MCF 10A (cell line): ENCODE data around the gene CWC15. TPM values are rescaled to one million over a fixed set of nuclear protein-coding genes. Genes with fewer than 3 reads are reported as not detected.
A peak's percentile ranks its signal among the peaks of the same experiment; 100 is the strongest.
"Not testable (repeated sequence)": the region's sequence is repeated elsewhere in the genome, so short reads cannot be mapped to it uniquely, and the experiment has no call there.

Experiments used
- Bru-seq: library from RNA; stranded (reverse); fragments of 400-500 nt; gene quantifications from one replicate; lab custom pipeline; 2021; lab: Mats Ljungman, UMichigan
- BruChase-seq, 2 experiments: library from RNA; stranded (reverse); fragments of 400-500 nt; gene quantifications; one replicate each; lab custom pipeline; 2021; lab: Mats Ljungman, UMichigan
- BruUV-seq: library from RNA; stranded (reverse); fragments of 400-500 nt; replicated peaks from 2 replicates; lab custom pipeline; 2021; lab: Mats Ljungman, UMichigan
- CTCF ChIA-PET: fragments of 300-600 bp; sonication (Branson Sonifier 250); formaldehyde crosslinking; extraction: SDS; loops from one replicate; lab custom pipeline; 2021; ENCODE audit warnings: antibody characterized with exemption, inconsistent platforms; lab: Yijun Ruan, JAX
- POLR2A ChIA-PET: fragments of 300-600, 350-650 bp; sonication (Branson Sonifier 250); formaldehyde crosslinking; extraction: SDS; loops from one replicate; lab custom pipeline; 2020; ENCODE audit warnings: antibody characterized with exemption, inconsistent platforms; lab: Yijun Ruan, JAX
- DNase-seq: peaks from one replicate; pipeline ENCODE4 v3.0.0-alpha.2; 2018; ENCODE audit not compliant: unreplicated experiment
- H3K27ac Mint-ChIP-seq: one replicate; pipeline ENCODE4 v1.8.0; 2022; ENCODE audit warnings: mild to moderate bottlenecking, low read depth, mixed read lengths; ENCODE audit not compliant: unreplicated experiment
- H3K27me3 Mint-ChIP-seq: one replicate; pipeline ENCODE4 v1.8.0; 2022; ENCODE audit warnings: mixed read lengths; ENCODE audit not compliant: insufficient read depth, unreplicated experiment
- H3K36me3 Mint-ChIP-seq: one replicate; pipeline ENCODE4 v1.8.0; 2022; ENCODE audit warnings: mild to moderate bottlenecking, moderate library complexity, mixed read lengths; ENCODE audit not compliant: insufficient read depth, unreplicated experiment
- H3K4me1 Mint-ChIP-seq: one replicate; pipeline ENCODE4 v1.8.0; 2022; ENCODE audit warnings: mixed read lengths; ENCODE audit not compliant: insufficient read depth, unreplicated experiment
- H3K4me3 Mint-ChIP-seq: one replicate; pipeline ENCODE4 v1.8.0; 2022; ENCODE audit warnings: mild to moderate bottlenecking, moderate library complexity, mixed read lengths; ENCODE audit not compliant: unreplicated experiment
- H3K9me3 Mint-ChIP-seq: one replicate; pipeline ENCODE4 v1.8.0; 2022; ENCODE audit warnings: mixed read lengths; ENCODE audit not compliant: unreplicated experiment
- intact Hi-C: fragments of 100-400 bp; cut with micrococcal nuclease; formaldehyde crosslinking; loops from 2 replicates; pipeline ENCODE4 v1.14.1; 2022
- long read RNA-seq: library from polyadenylated mRNA; stranded (forward); transcript quantifications from one replicate; pipeline ENCODE4 v2.0.0, GENCODE V29; 2022
- total RNA-seq: library from RNA; stranded (reverse); gene quantifications from 2 replicates; pipeline ENCODE4 v1.2.3, GENCODE V29; 2022
- TF ChIP-seq, protein P1 (sequence below): fragments of 200-600 bp; IDR thresholded peaks from one replicate; pipeline ENCODE4 v1.8.0; 2022; ENCODE audit warnings: antibody characterized with exemption, mild to moderate bottlenecking; ENCODE audit not compliant: unreplicated experiment

The CWC15 gene
- total RNA-seq (59.6 and 61.9 TPM in 2 replicates), Bru-seq, nascent RNA (percentile 91 among the genes with signal in this experiment), BruChase-seq, experiment 1, labeled RNA remaining after a 6-hour chase (percentile 80 among the genes with signal in this experiment), BruChase-seq, experiment 2, labeled RNA remaining after a 2-hour chase (percentile 79 among the genes with signal in this experiment)
- long read RNA-seq, transcript CWC15-201 (7 exons, 1,576 nt), result major isoform, 68 of 86 reads
- long read RNA-seq, partial matches to known transcripts, result 0 of 86 reads
- long read RNA-seq, other reads (novel, unspliced or antisense), result 17 of 86 reads

DNA sequence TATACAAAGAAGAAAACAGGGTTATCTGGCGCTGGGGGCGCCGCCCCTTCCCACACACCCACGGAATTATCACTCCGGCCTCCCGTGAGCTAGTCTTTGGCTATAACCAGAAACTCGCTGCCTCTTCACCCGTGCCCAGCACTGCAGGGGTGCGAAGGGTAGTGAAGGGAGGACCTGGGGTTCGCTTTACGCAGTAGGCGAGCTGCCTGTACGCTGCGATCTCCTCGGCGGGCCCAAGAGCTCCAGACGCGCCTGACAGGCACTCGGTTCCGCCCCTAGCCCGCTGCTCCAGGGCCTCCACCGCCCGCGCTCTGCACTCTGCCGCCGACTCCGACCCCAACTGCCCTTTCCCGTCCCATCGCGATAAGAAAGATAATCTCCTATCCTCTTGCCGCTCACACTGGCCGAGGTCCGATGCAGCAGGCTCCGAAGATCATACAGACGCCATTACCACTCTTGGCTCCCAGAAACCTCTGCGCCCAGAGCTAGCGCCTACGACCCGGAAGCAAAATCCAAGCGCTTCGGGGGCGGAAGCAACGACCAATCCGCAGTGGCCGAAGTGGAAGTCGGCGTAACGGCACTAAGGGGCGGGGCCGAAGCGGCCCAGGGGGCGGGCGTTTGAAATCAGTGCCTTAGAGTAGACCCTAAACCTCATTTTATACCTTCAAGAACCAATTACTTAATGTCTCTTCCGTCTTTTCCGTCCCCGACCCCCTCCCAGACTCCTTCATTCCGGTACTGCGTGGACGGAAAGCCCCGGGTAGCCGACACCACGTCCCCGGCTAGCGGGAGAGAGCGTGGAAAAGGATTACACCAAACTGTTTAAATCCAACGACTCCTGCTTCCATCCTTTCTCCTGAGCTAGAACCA is at the start of gene CWC15, which contains the start of gene KDM4D:
Gene CWC15, minus strand, starts transcription at position 458 of the 870 bp plus-strand sequence. CDS start 1,371 bp downstream, outside the sequence.
Gene KDM4D, plus strand, starts transcription at position 611 of the 870 bp plus-strand sequence. CDS start 23,664 bp downstream, outside the sequence.
- Mint-ChIP-seq H3K27me3 (no peaks in the 10 kb centered on the region), H3K4me1 (peaks cover 24% of the 10 kb centered on the region), H3K4me3 (peak within 1 kb of the TSS; percentile 86), H3K9me3 (no peaks in the 10 kb centered on the region), H3K27ac (peak within 1 kb of the TSS; percentile 96), H3K36me3 (peaks cover 37% of the 10 kb centered on the region)
- POLR2A ChIA-PET, result interaction anchor here (0.5 to 5.6 kb wide), 37 partner anchors 9 to 1239 kb away, joined by 3 to 146 read pairs (median 4); partner anchors contain the start of genes CEP57, ENDOD1, FAM76B and SRSF8
- no TSS peak for BruUV-seq
- TF ChIP-seq, protein P1, sequence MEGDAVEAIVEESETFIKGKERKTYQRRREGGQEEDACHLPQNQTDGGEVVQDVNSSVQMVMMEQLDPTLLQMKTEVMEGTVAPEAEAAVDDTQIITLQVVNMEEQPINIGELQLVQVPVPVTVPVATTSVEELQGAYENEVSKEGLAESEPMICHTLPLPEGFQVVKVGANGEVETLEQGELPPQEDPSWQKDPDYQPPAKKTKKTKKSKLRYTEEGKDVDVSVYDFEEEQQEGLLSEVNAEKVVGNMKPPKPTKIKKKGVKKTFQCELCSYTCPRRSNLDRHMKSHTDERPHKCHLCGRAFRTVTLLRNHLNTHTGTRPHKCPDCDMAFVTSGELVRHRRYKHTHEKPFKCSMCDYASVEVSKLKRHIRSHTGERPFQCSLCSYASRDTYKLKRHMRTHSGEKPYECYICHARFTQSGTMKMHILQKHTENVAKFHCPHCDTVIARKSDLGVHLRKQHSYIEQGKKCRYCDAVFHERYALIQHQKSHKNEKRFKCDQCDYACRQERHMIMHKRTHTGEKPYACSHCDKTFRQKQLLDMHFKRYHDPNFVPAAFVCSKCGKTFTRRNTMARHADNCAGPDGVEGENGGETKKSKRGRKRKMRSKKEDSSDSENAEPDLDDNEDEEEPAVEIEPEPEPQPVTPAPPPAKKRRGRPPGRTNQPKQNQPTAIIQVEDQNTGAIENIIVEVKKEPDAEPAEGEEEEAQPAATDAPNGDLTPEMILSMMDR, result no peak
- CTCF ChIA-PET, result interaction anchor here (0.5 to 2.1 kb wide), 12 partner anchors 9 to 505 kb away, joined by 3 to 11 read pairs (median 4); partner anchors contain the start of gene SRSF8
- intact Hi-C loops, result loop anchor here (1.0 to 5.0 kb wide), 3 partner anchors 93 to 789 kb away; partner anchors contain the start of gene SRSF8
- DNase-seq, result peak; percentile 94

- H3K4me3 Mint-ChIP-seq, H3K4me1 Mint-ChIP-seq, H3K36me3 Mint-ChIP-seq, H3K27me3 Mint-ChIP-seq, BruUV-seq, POLR2A ChIA-PET, DNase-seq, H3K27ac Mint-ChIP-seq, CTCF ChIA-PET, intact Hi-C loops, H3K9me3 Mint-ChIP-seq: not testable (repeated sequence)
Observed at GRCh38 chr11:95021468-95021867, 48.1 kb upstream of the CWC15 start.

DNA sequence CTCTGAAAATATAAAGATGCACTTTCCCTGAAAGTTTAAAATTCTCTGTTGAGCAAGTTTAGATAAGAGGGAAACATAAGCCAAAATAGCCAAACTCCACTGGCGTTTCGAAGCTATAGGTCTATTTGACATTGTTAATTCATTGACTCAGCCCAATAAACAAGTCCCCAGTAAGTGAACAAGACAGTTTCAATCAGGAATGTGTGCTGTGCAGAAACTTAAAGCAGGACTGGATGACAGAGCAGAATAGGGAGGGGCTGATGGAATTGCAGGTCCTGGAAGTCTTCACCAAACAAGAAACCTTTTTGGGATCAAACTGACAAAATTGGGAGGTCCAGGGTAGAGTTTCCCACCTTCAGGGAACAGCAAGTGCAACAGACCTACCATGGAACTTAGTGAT is 42.8 kb upstream of the CWC15 start:
- DNase-seq, result no peak
- BruUV-seq, result no TSS peak
- Mint-ChIP-seq H3K27ac (no peak overlapping the region), H3K36me3 (no peaks in the 10 kb centered on the region), H3K9me3 (no peaks in the 10 kb centered on the region), H3K27me3 (no peaks in the 10 kb centered on the region), H3K4me1 (no peaks in the 10 kb centered on the region), H3K4me3 (no peak overlapping the region)
- TF ChIP-seq, protein P1, result no peak
- POLR2A ChIA-PET, result interaction anchor here (1.1 kb wide), 1 partner anchor 52 kb away, joined by 3 read pairs; no protein-coding TSS in a partner anchor
- CTCF ChIA-PET, result no interaction called here
- intact Hi-C loops, result no loop called here

- Mint-ChIP-seq H3K4me1 (no peaks in the 10 kb centered on the region), H3K27me3 (peaks cover 12% of the 10 kb centered on the region), H3K36me3 (no peaks in the 10 kb centered on the region), H3K9me3 (no peaks in the 10 kb centered on the region), H3K4me3 (no peak overlapping the region), H3K27ac (no peak overlapping the region)
- POLR2A ChIA-PET, result interaction anchor here (0.8 kb wide), 1 partner anchor 17 kb away, joined by 3 read pairs; no protein-coding TSS in a partner anchor
- intact Hi-C loops, result no loop called here
- BruUV-seq, result no TSS peak
- TF ChIP-seq, protein P1, result no peak
- DNase-seq, result no peak
- CTCF ChIA-PET, result no interaction called here
Observed at GRCh38 chr11:95014184-95014821, 40.9 kb upstream of the CWC15 start.
